HG02588 (cell line): ENCODE data around the gene CALU.

ENCODE experiments used
- ATAC-seq: cut with Tn5 transposase; IDR thresholded peaks from one replicate; pipeline ENCODE4 v1.9.1; 2021; ENCODE audit warnings: mild to moderate bottlenecking, moderate library complexity; ENCODE audit not compliant: unreplicated experiment

The CALU gene

DNA sequence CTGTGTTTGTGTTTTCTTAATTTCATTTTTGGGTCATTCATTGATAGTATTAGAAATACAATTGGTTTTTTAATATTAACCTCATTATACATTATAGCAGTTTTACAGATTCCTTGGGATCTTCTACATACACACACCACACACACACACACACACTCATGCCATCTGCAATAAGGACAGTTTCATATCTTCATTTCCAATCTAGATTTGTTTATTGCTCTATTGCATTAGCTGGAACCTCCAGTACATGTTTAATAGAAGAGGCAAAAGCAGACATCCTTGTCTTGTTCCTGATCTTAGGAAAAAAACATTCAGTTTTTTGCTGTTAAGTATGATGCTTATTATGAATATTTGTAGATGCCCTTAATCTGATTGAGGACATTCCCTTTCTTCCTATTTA, 17.8 kb upstream of the CALU start:
- no peak for ATAC-seq

DNA sequence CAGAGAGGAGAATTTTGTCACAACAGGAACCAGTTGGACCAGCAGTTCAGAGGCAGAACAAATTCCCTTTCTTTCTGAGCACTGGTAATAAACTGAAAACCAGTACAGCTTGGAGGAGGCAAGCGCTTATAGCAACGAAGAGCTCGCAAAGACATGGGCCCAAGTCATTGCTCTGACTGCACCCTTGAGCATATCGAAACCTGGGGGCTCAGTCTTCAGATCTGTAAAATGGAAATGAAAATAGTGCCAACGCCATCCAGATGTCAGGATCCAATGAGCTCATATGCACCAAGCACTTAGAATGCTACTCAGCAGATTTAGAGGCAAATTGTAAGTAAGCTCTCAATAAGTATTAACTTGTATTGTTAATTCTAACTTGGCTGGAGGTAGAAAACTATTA, 14.4 kb upstream of the CALU start:
- ATAC-seq = no peak

DNA sequence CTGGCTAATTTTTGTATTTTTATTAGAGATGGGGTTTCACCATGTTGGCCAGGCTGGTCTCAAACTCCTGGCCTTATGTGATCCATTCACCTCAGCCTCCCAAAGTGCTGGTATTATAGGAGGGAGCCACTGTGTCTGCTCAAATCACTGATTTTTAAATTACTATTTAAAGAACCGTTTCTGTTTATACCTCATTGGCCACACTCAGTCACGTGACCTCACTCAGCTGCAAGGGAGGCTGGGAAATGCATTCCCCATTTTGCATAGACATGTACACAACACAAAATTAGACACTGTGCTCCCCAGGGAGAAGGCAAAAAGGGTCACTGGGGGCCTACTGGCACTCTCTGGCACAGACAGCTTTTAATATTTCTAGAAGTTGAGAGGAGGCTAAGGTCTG, 13.6 kb upstream of the CALU start:
- no peak for ATAC-seq

DNA sequence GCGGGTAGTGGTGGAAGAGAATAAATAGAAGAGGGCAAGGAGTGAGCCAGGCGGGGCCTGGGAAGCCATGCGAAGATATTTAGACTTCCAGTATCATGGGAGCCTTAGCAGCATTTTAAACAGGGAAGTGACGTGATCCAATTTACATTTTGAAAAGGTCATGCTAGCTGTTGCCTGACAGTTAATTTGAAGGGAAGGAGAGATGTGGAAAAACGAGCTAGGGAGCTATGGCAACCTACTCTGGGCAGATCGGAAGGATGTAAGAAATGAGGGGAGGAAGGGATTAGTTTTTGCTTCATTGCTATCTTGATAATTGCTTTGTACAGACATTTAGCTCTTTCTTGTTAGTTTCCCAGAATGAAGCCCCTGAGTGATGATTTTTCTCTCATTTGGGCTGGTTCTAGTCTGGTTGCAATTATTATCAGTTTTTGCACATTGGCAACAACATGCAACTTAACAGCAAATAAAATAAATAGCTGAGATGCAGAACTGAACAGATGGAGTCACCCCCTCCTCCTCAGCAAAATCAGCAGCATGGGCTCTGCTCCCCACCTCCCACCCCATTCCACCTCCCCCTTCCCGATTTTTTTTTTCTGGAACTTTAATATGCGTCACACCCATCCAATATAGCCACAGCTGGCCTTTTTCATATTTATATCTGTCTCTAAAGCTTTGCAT, 13.0 kb upstream of the CALU start:
- ATAC-seq = no peak

DNA sequence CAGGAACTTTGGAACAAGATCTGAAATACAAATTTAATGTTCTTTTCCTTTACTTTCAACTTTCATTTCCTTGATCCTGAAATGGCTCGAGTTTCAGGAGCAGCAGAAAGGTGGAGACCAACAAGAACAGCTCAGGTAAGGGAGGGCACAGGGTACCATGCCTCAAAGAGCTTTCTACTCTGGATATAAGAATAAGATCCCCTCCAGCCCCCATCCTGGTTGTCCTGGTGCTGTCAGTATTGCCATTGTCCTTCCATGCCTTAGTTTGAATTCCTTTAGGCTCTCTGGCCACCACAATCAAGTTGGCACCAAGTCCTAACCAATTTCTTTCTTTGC, 12.5 kb upstream of the CALU start:
- no peak for ATAC-seq

DNA sequence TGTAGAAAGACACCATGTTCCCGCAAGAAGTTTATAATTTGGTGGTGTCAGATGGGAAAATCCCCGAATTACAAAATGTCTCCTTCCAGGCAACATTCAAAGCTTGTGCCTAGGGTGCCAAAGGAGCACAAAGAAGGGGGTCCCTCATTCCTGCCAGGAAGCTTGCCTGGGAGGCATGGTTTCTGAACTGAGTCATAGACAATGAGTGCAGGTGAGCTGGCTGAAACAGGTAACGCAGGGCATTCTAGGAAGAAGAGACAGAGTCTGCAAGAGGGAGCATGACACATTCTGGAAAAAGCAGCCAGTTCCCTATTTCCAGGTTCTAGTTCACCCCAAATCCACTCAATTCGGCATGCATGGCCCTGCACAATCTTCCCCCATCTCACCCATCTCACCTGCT, 11.9 kb upstream of the CALU start:
- ATAC-seq = no peak

DNA sequence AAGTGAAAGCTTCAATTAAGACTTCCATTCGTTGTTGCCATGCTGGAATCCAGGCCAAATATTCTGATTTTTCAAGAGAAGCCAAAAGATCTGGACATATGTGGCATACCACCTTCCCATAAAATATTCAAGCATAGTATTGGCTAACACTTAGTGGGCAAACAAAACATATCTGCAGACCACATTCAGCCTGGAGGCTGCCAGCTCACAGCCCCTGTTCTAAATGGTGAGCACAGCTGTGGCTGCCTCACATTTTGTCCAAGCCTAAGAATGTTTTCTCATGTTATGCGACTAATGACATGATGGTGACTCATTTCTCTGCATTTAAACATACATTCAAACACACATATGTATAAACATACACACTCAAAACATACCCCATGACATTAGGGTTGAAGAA, 10.6 kb upstream of the CALU start:
- no peak for ATAC-seq

DNA sequence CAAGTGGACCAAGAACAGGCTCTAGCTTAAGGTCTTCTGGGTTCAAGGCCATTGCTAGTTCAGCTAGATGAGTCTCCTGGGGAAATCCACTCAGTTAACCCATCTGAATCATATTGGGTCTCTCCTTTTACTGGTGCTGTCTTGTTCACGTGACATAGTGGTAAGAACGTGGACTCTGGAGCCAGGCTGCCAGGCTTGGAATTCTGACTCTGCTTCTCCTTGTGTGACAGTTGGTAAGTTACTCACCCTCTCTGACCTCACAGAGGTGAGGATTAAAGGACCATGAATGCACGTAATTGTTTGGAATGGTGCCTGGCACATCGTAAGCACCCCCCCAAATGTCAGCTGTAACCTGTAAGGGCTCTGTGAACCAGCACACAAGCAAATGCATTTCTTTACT, 9.7 kb upstream of the CALU start:
- no peak for ATAC-seq

DNA sequence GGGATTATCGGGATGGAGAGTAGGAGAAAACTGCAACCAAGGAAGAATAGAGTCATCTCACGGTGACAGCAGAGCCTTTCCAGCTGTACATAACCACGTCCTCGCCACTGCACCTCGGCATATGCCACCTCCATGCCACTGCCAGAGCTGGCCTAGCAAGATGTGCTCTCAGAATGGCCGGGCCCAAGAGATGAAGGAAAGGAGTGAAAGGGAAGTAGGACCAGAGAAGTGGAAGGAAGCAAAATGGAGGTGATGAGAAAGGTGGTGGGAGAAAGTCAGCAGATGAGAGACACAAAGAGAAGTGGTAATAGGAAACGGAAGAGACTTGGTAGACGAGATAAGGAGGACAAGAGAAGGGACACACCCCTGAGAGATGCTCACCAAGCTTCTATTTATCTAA, 8.0 kb upstream of the CALU start:
- ATAC-seq = no peak

DNA sequence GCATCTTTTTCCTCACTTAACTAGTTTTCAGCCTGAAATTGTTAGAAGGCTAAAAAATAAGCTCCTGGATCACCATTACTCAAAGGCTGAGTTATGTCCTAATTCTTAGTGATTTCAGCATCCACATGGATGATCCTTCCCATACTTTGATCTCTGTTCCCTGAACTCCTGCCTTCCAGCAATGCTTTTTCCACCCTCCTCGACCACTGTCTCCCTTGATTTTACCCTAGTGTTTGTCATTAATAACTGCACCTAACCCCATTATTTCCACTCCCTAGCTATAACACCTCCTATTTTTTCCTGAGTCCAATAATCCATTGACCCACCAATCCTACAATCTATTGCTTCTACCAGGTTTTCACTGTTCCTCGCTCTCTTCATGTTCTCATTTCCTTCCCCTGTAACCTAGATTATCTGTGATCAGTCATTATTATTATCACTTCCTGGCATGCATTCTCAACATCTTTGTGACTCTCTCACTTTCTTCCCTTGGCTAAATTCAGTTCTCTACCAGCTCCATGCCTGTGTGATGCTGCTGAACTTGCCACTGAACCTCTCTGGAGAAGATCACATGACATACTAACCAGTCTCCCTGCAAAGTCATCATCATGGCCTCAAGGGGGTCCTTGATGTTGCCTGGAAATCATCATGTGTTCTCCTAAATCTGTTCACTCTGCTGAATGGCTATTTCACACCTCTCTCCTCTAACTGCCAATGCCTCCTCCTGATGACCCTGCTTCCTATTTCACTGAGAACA, 6.5 kb upstream of the CALU start:
- no peak for ATAC-seq

DNA sequence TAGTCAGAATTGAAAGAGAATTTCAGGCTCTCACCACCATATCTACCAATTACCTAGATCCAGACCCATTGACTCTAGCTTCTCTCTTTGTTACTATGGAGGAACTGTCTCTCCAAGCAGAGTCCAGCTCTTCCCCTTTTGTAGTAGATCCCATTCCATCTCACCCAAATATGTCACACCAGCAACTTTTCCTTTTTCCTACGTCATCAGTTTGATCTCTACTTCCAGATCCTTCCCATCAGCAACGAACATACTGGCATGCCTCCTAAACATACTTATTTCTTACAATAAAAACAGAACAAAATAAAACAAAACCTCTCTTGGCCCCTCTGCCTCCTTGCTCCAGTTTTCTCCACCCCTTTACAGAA, 5.9 kb upstream of the CALU start:
- ATAC-seq = no peak

DNA sequence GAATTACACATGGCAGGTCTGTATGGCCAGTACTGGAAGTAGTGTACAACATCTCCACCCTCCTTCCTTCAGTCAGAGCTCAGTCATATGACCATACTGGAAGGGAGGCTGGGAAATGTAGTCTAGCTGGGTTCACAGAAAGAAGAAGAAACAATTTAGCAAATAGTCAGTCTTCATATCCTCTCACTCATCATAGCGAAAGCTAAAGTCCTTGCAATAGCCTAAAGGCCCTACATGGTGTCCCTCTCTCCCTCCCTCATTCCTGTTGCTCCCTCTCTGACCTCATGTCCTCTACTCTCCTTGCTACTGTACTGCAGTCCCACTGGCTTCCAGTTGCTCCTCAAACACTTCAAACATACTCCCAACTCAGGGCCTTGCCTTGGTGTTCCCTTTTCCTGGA, 4.3 kb upstream of the CALU start:
- ATAC-seq = no peak

DNA sequence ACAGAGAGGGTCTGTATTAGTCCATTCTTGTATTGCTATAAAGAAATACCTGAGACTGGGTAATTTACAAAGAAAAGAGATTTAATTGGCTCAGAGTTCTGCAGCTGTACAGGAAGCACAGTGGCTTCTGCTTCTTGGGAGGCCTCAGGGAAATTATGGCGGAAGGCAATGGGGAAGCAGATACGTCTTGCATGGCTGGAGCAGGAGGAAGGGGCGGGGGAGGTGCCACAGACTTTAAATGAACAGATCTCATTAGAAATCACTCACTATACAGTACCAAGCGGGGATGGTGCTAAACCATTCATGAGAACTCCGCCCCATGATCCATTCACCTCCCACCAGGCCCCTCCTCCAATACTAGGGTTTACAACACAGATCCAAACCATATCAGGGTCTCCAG, 3.7 kb upstream of the CALU start:
- ATAC-seq = no peak

DNA sequence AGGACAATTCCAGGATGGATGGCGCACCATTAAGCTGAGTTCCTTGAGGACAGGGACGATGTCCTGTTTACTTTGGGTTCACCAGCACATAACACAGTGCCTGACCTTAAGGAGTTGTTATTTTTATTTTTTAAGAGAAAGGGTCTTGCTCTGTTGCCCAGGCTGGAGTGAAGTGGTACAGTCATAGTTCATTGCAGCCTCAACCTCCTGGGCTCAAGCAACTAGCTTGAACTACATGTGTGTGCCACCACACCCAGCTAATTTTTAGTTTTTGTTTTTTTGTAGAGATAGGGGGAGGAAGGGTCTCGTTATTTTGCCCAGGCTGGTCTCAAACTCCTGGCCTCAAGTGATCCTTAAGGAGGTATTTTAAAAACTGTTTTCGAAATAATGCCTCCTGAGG, 1.7 kb upstream of the CALU start:
- ATAC-seq = no peak

DNA sequence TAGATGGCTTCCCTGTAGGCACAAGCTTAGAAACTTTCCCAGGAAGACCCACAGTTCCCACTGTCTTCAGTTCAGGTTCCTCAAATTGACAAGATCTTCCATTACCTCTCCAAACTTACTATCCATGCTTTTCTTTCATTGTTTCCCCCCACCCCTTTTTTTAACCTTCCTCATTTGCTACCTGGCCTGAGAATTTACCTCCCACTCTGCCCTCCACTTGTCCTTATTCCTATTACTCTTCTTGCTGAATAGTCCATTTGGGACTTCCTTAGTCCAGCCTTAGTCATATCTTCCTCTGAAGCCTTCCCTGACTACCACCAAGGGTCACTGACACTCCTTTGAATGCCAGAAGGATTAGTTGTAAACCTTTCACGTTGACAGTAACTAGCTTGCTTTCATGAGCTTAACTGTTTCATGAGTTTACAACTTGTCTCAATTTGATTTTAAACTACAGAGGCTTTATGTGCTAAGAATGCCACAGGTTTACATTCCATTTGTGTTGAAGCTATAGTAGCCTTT, 1.2 kb upstream of the CALU start:
- no peak for ATAC-seq

DNA sequence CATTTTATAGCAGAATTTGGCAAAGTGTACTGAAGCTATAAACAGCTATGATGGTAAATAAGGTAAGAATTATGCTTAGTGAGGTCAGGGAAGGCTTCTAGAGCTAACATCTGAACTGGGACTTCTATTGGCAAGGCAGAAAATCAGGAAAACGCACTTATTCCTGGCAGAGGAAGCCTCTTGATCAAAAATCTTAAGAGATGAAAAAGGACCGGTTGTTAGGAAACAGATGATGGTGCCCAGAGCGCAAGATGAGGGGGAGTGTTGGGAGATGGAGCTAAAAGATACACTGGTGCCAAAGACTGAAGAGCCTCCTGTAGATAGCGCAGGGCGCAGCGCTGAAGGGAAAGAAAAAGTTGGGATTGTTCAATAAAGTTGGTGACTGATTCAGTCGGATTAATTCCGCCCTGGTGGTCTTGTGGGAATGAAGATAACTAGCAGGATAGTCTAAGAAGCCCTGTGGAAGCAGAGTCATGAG, 550 bp upstream of the CALU start:
- ATAC-seq = peak; percentile 2

DNA sequence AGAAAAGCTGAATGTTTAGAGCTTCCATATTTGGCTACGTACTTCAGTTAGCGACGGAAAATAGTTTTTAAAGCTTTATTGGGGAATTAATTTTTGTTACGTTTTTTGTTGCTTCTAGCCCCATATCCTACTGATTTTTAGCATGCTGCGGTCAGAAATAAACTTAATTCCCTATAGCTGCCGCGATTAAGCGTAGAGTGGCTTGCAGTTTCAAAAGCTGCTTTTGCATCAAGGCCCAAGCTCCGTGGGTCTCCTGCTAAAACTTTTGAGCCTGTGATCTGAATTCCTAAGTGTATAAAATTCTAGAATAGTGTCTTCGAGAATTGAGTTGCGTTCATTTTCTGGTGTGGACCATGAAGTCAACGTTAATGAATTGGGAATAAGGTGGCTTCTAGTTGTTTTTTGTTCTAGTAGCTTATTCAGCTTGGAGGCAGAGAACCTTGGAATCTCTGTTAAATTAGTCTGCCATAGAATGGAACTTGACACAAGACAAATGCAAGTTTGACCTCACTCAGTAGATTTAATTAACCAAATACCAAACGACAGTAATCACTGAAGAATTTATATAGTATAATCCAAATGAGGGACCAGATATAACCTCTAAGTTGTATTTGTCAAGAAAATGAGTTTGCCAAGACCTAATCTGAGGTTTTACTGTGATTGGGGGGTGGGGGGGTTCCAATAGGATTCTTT, 977 bp downstream of the CALU start:
- ATAC-seq = no peak

DNA sequence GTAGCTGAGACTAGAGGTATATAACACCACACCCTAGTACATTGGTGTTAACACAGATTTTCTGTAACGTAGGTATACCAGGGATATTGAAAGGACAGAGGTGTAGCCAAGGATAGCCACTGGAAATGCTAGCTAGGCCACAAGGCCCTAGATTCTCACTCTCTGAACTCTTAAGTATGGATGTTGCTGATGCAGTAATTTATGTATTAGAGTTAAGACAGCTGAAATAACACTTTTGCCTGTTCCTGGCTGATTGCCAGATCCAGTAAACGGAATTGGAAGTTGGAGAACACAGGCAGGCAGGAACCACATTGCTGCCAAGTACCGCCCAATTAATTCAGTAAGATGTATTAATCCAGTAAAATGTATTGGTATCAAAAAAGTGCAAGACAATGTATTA, 1.8 kb downstream of the CALU start:
- no peak for ATAC-seq

DNA sequence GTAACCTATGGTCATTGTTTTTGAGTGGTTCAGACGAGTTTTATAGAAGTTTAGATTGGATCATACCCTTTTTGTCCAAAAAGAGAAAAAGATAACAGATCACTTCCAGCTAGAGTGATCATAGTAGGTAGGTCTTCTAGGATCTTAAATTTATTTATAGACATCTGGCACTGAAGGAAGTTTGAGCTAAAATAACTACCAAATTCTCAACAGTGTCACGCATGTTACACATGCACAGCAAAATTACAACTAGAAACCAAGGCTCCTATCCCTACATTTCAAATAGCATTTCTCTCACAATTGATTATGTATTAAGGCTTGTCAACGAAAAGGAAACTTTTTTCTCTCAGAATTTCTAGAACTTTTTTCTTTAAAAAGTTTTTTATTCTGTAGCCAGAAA, 2.3 kb downstream of the CALU start:
- no peak for ATAC-seq

DNA sequence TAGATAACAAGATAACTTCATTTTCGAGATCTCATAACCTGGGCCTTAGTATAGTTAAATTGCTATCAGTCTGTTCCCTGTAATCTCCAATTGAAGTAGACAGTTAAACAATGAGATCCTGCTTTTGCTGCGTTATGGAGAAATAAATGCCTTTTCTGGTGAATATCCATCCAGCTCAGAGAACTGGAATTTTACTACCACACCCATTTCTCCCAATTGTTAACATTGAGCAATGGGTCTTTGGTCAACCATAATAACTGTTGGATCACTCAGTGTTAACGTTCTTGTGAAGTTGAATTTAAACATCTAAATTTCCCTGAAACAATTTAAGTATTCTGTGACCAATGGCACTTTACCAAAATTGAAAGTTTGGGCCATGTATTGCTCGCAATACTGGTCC, 3.0 kb downstream of the CALU start:
- no peak for ATAC-seq

DNA sequence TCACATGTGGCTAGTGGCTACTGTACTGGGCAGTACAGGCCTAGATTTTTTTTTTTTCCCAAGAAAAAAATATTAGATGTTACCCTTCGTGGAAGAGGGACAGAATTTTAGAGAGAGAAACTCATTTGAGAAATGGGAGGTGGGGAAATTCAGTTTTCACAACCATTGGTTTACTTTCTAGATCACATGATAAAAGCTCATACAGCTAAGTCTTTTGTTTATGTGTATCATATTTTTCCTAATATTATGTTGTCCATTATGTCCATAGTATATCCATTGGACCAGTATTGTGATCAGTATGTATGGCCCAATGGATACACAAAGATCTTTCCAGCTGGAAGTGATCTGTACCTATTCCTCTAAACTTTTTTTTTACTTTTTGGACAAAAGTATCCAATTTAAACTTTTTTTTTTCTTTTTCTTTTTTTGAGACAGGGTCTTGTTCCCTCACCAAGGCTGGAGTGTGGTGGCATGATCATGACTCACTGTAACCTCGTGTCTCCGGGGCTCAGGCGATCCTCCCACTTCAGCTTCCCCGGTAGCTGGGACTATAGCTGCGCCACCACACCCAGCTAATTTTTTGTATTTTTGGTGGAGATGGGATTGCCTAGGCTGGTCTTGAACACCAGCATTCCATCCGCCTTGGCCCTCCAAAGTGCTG, 4.1 kb downstream of the CALU start:
- no peak for ATAC-seq
